Measurements from ENCODE around the gene GLT1D1.

The GLT1D1 gene

DNA sequence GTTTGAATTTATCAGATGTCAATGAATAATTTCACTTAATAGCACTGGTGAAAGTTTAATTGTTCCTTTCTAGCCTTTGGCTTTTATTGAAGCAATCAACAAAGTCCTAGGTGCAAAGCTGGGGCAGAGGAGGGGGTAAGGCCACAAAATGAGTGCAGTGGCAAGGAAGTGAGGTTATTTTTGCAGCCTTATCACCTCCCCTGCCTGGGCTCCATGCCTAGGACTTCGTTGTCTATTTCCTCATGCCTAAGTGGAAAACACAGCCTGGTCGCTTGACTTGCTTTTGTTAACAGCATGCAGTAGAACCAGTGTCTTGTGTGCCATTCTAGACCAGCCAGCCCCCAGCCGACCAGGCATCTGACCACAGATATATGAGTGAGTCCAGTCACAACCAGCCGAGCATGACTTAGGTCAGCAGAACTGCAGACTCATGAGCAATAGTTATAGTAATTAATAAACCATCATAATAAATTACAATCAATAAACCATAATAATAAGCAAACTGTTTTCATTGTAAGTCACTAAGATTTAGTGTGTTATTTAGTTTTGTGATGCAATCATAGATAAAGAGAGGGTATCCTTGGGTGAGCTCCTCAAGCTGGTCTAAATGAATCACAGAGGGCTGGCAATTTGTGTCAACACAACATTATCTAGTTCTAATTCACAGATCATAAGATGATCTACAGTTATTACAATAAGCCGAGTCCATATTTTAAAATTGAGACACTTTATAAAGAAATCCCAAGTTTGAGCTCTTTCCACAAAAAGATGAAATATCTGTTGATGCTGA, 156.8 kb downstream of the GLT1D1 start:
- DNase-seq = no peak

DNA sequence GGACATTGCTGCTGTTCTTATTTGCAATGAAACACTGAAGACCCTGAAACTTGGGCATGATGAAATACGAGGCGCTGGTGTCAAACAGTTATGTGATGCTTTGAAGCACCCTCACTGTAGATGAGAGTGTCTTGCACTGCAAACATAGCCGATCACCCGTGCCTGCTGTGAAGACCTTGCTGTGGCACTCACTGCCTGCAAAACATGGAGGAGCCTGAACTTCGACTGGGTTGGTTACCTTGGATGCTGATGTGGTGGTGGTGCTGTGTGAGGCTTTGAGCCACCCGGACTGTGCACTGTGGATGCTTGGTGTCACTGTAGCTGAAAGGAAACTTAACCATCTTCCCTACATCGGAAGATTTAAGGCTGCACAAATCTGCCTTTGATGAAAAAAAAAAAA, 162.9 kb downstream of the GLT1D1 start:
- no peak for DNase-seq

DNA sequence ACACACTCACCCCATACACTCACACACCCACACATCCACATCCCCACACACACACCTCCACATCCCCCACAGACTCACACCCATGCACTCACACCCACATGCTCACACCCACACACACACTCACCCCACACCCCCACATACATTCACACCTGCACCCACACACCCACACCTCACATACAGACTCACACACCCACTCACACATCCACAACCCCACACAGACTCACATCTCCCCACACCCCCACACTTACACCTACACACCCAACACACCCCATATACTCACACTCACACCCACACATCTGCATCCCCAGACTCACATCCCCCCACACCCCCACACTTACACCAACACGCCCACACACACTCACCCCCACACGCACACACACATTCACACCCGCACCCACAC, 171.8 kb downstream of the GLT1D1 start:
- no peak for DNase-seq

DNA sequence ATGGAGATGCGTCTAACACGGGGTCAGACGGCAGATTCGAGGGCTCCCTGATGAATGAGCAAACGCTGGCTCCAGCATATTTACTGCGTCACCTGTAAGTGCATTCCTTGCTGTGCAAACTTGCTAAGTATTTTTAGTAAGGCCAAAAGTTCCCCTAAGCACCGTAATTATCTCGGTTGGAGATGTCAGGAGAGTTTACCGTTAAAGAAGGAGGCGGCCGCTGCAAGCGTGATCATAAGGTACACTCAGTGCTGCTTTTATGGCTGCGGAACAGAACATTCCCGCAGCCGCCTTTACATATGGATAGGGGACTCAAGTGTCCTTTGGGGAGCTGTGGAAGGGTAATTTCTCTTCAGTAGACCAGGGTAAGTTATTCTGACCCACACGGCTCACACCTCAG, 175.6 kb downstream of the GLT1D1 start:
- DNase-seq = no peak

Data from stimulated activated CD4-positive, alpha-beta T cell treated with anti-CD3 and anti-CD28 coated beads, Interleukin-2, amount 100 ng/mL, for 48 hours (primary cell).